ENCODE data around the gene CD74.

GRCh38 chr5:150448334-150448733, 35.6 kb upstream of the CD74 start:
- TF ChIP-seq, protein P1, sequence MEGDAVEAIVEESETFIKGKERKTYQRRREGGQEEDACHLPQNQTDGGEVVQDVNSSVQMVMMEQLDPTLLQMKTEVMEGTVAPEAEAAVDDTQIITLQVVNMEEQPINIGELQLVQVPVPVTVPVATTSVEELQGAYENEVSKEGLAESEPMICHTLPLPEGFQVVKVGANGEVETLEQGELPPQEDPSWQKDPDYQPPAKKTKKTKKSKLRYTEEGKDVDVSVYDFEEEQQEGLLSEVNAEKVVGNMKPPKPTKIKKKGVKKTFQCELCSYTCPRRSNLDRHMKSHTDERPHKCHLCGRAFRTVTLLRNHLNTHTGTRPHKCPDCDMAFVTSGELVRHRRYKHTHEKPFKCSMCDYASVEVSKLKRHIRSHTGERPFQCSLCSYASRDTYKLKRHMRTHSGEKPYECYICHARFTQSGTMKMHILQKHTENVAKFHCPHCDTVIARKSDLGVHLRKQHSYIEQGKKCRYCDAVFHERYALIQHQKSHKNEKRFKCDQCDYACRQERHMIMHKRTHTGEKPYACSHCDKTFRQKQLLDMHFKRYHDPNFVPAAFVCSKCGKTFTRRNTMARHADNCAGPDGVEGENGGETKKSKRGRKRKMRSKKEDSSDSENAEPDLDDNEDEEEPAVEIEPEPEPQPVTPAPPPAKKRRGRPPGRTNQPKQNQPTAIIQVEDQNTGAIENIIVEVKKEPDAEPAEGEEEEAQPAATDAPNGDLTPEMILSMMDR (IDR thresholded peaks at IDR 0.05; ENCODE audit: low read depth, low read length, missing input control): no peak
- TF ChIP-seq FOXA1 (IDR thresholded peaks at IDR 0.05) (no peak), YY1 (IDR thresholded peaks at IDR 0.05) (no peak), GABPA (IDR thresholded peaks at IDR 0.05 in 1 of 2, conservative IDR thresholded peaks at IDR 0.05 in 1 of 2) (no peak), REST (IDR thresholded peaks at IDR 0.05) (no peak), RAD21 (IDR thresholded peaks at IDR 0.05) (no peak), TAF1 (conservative IDR thresholded peaks at IDR 0.05) (no peak)
